HG03354 (cell line): ENCODE measurements around the gene CDK12.
"Not testable (repeated sequence)": the region's sequence is repeated elsewhere in the genome, so short reads cannot be mapped to it uniquely, and the experiment has no call there.

ENCODE experiments used
- ATAC-seq: cut with Tn5 transposase; IDR thresholded peaks from one replicate; pipeline ENCODE4 v1.9.1; 2021; ENCODE audit warnings: mild to moderate bottlenecking; ENCODE audit not compliant: unreplicated experiment, poor library complexity, severe bottlenecking

CDK12 gene

GRCh38 chr17:39543664-39544063 lies 82.4 kb downstream of the CDK12 start:
- no peak for ATAC-seq

DNA sequence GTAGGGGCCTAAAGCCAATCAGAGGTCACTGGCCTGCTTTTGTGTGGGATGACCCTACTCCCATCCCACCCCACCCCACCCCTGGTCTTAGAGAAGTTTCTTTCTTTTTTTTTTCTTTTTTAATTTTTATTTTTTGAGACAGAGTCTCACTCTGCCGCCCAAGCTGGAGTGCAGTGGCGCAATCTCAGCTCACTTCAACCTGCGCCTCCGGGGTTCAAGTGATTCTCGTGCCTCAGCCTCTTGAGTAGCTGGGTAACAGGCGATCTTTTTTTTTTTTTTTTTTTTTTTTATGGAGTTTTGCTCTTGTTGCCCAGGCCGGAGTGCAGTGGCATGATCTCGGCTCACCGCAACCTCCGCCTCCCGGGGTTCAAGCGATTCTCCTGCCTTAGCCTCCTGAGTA lies 83.1 kb downstream of the CDK12 start:
- not testable (repeated sequence) for ATAC-seq

GRCh38 chr17:39547713-39548478 lies 86.6 kb downstream of the CDK12 start:
- no peak for ATAC-seq

DNA sequence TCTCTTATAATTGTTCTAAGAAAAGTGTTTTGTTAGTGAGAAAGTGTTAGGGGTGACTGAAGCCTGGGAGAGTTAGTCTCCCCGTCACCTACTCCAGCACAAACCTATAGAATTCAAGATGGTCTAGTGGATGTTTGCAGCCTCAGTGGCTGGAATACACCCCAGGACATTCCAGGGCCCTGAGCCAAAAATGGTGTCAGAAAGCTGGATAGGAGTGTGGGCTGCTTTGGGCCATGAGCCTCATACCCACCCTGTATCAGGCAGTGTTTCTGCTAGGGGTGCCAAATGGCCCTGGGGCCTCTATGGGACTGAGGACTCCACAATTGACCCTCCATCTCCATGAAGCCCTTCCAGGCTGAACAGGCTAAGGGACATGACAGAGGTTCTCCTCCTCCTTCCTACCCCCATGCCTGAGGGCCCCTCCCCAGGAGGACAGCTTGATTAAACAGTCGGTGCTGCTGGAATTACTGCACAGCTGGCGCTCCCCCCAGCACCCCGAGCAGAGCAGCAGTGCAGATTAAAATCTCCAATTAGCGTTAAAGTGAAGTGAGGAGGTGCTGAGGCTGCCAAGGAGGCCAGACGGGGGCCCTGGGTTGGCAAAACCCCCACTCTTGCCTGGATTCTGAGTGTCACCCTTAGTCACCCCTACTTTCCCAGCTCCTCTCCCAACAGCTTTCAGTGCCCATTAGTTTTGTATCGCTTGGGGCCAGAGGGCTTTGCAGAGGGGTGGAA lies 87.4 kb downstream of the CDK12 start:
- ATAC-seq: no peak

GRCh38 chr17:39549747-39550573 lies 88.7 kb downstream of the CDK12 start:
- ATAC-seq: no peak

- ATAC-seq: no peak
These were observed 90.6 kb downstream of the CDK12 start for GRCh38 chr17:39551879-39552278.

GRCh38 chr17:39553341-39553945 lies 92.2 kb downstream of the CDK12 start:
- no peak for ATAC-seq

DNA sequence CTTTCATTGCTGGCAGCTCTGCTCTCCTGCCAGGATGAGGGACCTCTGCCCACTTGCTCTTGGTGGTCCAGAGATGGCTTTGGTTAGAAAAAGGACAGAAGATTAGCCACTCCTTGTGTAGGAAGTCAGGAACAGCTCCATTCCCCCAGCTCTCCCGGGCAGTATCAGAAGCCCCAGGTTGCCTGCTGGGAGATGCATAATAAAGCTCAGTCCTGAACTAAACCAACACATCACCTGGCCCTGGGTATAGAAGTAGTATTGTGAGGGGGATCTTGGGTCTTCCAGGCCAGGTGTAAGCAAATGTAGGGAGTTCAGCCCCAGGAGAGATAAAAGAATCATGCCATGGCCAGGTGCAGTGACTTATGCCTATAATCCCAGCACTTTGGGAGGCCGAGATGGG lies 94.1 kb downstream of the CDK12 start:
- no peak for ATAC-seq

GRCh38 chr17:39556423-39556822 lies 95.1 kb downstream of the CDK12 start:
- no peak for ATAC-seq

DNA sequence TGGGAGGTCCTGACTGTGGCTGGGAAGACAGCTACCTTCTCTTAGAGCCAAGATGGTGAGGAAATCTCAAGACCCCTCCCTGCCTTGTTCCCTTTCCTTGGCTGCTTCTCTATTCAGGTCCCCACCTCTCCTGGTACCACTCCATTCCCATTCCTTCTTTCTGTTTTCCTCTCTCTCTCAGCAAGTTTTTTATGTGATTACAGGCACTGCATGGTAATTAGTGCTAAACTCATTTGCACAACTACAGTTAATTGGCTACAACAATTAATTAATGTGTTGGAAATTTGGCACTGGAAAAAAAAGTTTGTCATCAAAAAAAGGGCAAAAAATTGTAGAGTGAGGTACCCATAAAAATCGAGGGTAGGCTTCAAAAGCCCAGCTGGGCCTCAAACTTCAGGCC lies 101.1 kb downstream of the CDK12 start:
- no peak for ATAC-seq

GRCh38 chr17:39562976-39563375 lies 101.7 kb downstream of the CDK12 start:
- no peak for ATAC-seq

DNA sequence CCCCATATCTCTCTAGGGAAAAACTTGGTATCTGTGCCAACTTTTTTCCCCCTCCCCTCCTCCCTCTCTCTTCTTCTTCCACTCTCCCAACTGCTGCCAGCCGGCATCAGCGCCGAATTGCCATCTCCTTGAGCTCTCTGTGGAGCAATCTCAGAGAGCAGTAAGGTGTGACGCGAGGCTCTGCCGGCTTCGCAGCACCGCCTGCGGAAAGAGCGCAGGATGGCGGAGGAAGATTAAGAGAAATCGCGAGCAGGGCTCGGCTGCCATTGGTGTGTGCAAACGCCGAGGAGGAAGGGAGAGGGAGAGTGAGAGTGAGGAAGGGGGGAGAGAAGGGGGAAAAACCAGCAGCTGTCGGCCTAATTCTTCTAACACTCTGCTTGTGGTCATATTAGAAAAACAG lies 102.2 kb downstream of the CDK12 start:
- ATAC-seq: no peak

- ATAC-seq: no peak
These were observed 103.0 kb downstream of the CDK12 start for GRCh38 chr17:39564211-39564848.

- no peak for ATAC-seq
These were observed 105.0 kb downstream of the CDK12 start for GRCh38 chr17:39566094-39566850.

DNA sequence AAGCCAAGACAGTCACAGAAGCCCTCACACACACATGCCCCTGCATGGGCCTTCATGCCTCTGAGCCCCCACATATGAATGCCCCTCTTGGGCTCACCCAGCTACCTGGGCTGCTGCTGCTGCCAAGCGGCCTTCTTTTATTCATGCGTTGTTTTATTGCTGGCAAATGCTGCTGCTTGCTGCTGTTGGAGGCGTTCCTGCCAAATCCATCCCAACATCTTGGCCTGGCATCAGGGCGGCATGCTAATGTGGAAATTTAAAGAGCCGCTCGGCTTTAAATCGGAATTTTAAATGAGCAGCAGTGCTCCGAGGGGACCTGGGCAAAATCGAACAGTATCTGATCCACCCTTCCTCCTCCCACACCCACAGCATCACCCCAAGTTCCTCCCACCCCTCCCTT lies 107.4 kb downstream of the CDK12 start:
- no peak for ATAC-seq

GRCh38 chr17:39569126-39569525 lies 107.8 kb downstream of the CDK12 start:
- ATAC-seq: no peak

DNA sequence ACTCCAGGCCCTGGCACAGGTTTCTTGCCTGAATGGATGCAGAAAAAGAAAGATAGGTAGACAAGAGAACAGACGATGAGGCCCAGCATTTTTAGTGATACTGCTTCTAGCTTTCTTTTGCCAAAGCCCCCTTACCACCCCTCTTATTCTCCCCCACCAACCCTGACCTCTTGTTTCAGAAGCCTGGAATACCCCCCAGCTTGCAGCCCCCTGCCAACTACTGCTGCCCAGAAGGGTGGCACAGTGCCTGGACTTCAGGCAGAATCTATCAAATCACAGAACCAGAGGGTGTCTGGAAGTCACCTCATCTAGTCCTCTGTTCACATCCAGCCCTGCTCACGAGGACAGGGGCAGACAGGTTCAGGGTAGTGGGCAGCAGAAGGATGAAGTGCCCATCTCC lies 110.8 kb downstream of the CDK12 start:
- no peak for ATAC-seq

GRCh38 chr17:39573447-39574298 lies 112.4 kb downstream of the CDK12 start:
- ATAC-seq: no peak
